Activated T-cell treated with anti-CD3 and anti-CD28 coated beads, Interleukin-2, amount 50 U/mL, for 24 hours (primary cell): Measurements from ENCODE around the gene NCEH1.
"Not testable (repeated sequence)": the region's sequence is repeated elsewhere in the genome, so short reads cannot be mapped to it uniquely, and the experiment has no call there.

ENCODE experiments used
- DNase-seq: peaks from one replicate; pipeline ENCODE4 v3.0.0-alpha.2; 2020
- H3K27ac Mint-ChIP-seq: 2 replicates; pipeline ENCODE4 v1.8.0; 2020; ENCODE audit warnings: mild to moderate bottlenecking, mixed read lengths
- H3K27me3 Mint-ChIP-seq: 2 replicates; pipeline ENCODE4 v1.8.0; 2020; ENCODE audit warnings: mixed read lengths
- H3K36me3 Mint-ChIP-seq: 2 replicates; pipeline ENCODE4 v1.8.0; 2020; ENCODE audit warnings: low read depth, mixed read lengths
- H3K4me1 Mint-ChIP-seq: 2 replicates; pipeline ENCODE4 v1.8.0; 2020; ENCODE audit warnings: low read depth, mixed read lengths
- H3K4me3 Mint-ChIP-seq: 2 replicates; pipeline ENCODE4 v1.8.0; 2020; ENCODE audit warnings: mild to moderate bottlenecking, moderate library complexity, mixed read lengths
- H3K9me3 Mint-ChIP-seq: 2 replicates; pipeline ENCODE4 v1.8.0; 2020; ENCODE audit warnings: mixed read lengths

Gene NCEH1

GRCh38 chr3:172673210-172673679 lies 37.6 kb downstream of the NCEH1 start:
- no peaks in the 10 kb centered on the region for H3K4me1 Mint-ChIP-seq
- peak; percentile 54 for DNase-seq

GRCh38 chr3:172669021-172669420 lies 41.8 kb downstream of the NCEH1 start:
- Mint-ChIP-seq H3K4me3 (no peak overlapping the region), H3K36me3 (no peaks in the 10 kb centered on the region), H3K9me3 (no peaks in the 10 kb centered on the region), H3K27me3 (no peaks in the 10 kb centered on the region), H3K4me1 (peaks cover 16% of the 10 kb centered on the region), H3K27ac (no peak overlapping the region)
- DNase-seq = no peak

More at GRCh38 chr3:172673210-172673679, 37.6 kb downstream of the NCEH1 start:
- no peaks in the 10 kb centered on the region for H3K27me3 Mint-ChIP-seq
- H3K36me3 Mint-ChIP-seq = no peaks in the 10 kb centered on the region
- H3K4me3 Mint-ChIP-seq = no peak overlapping the region
- H3K27ac Mint-ChIP-seq = no peak overlapping the region
- no peaks in the 10 kb centered on the region for H3K9me3 Mint-ChIP-seq

- no peaks in the 10 kb centered on the region for H3K36me3 Mint-ChIP-seq
- peaks cover 16% of the 10 kb centered on the region for H3K4me1 Mint-ChIP-seq
- no peaks in the 10 kb centered on the region for H3K9me3 Mint-ChIP-seq
- DNase-seq = peak; percentile 53
- H3K4me3 Mint-ChIP-seq = no peak overlapping the region
- H3K27me3 Mint-ChIP-seq = no peaks in the 10 kb centered on the region
- H3K27ac Mint-ChIP-seq = no peak overlapping the region
Observed at GRCh38 chr3:172666873-172667694, 43.8 kb downstream of the NCEH1 start.

GRCh38 chr3:172666181-172666872 lies 44.5 kb downstream of the NCEH1 start:
- DNase-seq = no peak
- Mint-ChIP-seq H3K4me1 (peaks cover 17% of the 10 kb centered on the region), H3K4me3 (no peak overlapping the region), H3K9me3 (no peaks in the 10 kb centered on the region), H3K27me3 (no peaks in the 10 kb centered on the region), H3K36me3 (no peaks in the 10 kb centered on the region), H3K27ac (no peak overlapping the region)

- not testable (repeated sequence) for DNase-seq, H3K36me3 Mint-ChIP-seq, H3K27ac Mint-ChIP-seq, H3K27me3 Mint-ChIP-seq, H3K9me3 Mint-ChIP-seq, H3K4me3 Mint-ChIP-seq
- H3K4me1 Mint-ChIP-seq = peaks cover 23% of the 10 kb centered on the region
Observed at GRCh38 chr3:172665510-172665909, 45.4 kb downstream of the NCEH1 start.

GRCh38 chr3:172660421-172660820 lies 50.4 kb downstream of the NCEH1 start:
- H3K27ac Mint-ChIP-seq, H3K36me3 Mint-ChIP-seq, H3K27me3 Mint-ChIP-seq, H3K4me3 Mint-ChIP-seq, DNase-seq, H3K9me3 Mint-ChIP-seq: not testable (repeated sequence)
- H3K4me1 Mint-ChIP-seq = peaks cover 12% of the 10 kb centered on the region

GRCh38 chr3:172659246-172660002 lies 51.4 kb downstream of the NCEH1 start:
- Mint-ChIP-seq H3K4me1 (peaks cover 8% of the 10 kb centered on the region), H3K4me3 (no peak overlapping the region), H3K9me3 (no peaks in the 10 kb centered on the region), H3K36me3 (no peaks in the 10 kb centered on the region), H3K27me3 (no peaks in the 10 kb centered on the region), H3K27ac (no peak overlapping the region)
- DNase-seq = no peak

GRCh38 chr3:172658344-172659245 lies 52.3 kb downstream of the NCEH1 start:
- Mint-ChIP-seq H3K4me1 (peaks cover 8% of the 10 kb centered on the region), H3K9me3 (no peaks in the 10 kb centered on the region), H3K36me3 (no peaks in the 10 kb centered on the region), H3K4me3 (no peak overlapping the region), H3K27me3 (no peaks in the 10 kb centered on the region), H3K27ac (no peak overlapping the region)
- DNase-seq = no peak

GRCh38 chr3:172656602-172657001 lies 54.3 kb downstream of the NCEH1 start:
- no peak for DNase-seq
- H3K9me3 Mint-ChIP-seq = no peaks in the 10 kb centered on the region
- H3K36me3 Mint-ChIP-seq = no peaks in the 10 kb centered on the region
- no peak overlapping the region for H3K27ac Mint-ChIP-seq
- H3K27me3 Mint-ChIP-seq = no peaks in the 10 kb centered on the region
- H3K4me1 Mint-ChIP-seq = peaks cover 8% of the 10 kb centered on the region
- no peak overlapping the region for H3K4me3 Mint-ChIP-seq

GRCh38 chr3:172655388-172655787 lies 55.5 kb downstream of the NCEH1 start:
- Mint-ChIP-seq H3K27me3 (no peaks in the 10 kb centered on the region), H3K36me3 (no peaks in the 10 kb centered on the region), H3K4me1 (peaks cover under 1% of the 10 kb centered on the region), H3K9me3 (no peaks in the 10 kb centered on the region), H3K4me3 (no peak overlapping the region), H3K27ac (no peak overlapping the region)
- DNase-seq = no peak

GRCh38 chr3:172654470-172654869 lies 56.4 kb downstream of the NCEH1 start:
- H3K4me3 Mint-ChIP-seq = no peak overlapping the region
- H3K27me3 Mint-ChIP-seq = no peaks in the 10 kb centered on the region
- H3K4me1 Mint-ChIP-seq = no peaks in the 10 kb centered on the region
- H3K9me3 Mint-ChIP-seq = no peaks in the 10 kb centered on the region
- no peak for DNase-seq
- no peaks in the 10 kb centered on the region for H3K36me3 Mint-ChIP-seq
- no peak overlapping the region for H3K27ac Mint-ChIP-seq

- H3K4me1 Mint-ChIP-seq = no peaks in the 10 kb centered on the region
- no peaks in the 10 kb centered on the region for H3K27me3 Mint-ChIP-seq
- no peak for DNase-seq
- H3K9me3 Mint-ChIP-seq = no peaks in the 10 kb centered on the region
- no peak overlapping the region for H3K4me3 Mint-ChIP-seq
- no peak overlapping the region for H3K27ac Mint-ChIP-seq
- H3K36me3 Mint-ChIP-seq = no peaks in the 10 kb centered on the region
Observed at GRCh38 chr3:172653004-172653572, 57.8 kb downstream of the NCEH1 start.

GRCh38 chr3:172651936-172652625 lies 58.8 kb downstream of the NCEH1 start:
- no peaks in the 10 kb centered on the region for H3K9me3 Mint-ChIP-seq
- no peaks in the 10 kb centered on the region for H3K27me3 Mint-ChIP-seq
- no peak overlapping the region for H3K27ac Mint-ChIP-seq
- H3K4me3 Mint-ChIP-seq = no peak overlapping the region
- no peaks in the 10 kb centered on the region for H3K36me3 Mint-ChIP-seq
- DNase-seq = no peak
- H3K4me1 Mint-ChIP-seq = no peaks in the 10 kb centered on the region
